Body of pancreas (tissue), 4 donors: Measurements from ENCODE around the gene COX4I2.

Experiments
- POLR2A ChIP-seq, 3 donors: fragments of 450-650 bp; IDR thresholded peaks; one replicate each; pipeline ENCODE4 v1.6.1; 2016; ENCODE audit warnings: antibody characterized with exemption in 3 of 3, mild to moderate bottlenecking in 2 of 3
- TF ChIP-seq, protein P1 (sequence below), 7 experiments: fragments of 450-650 bp in 4 of 7; fragments of 200-600 bp in 3 of 7; sonication (generic) in 3 of 7; IDR thresholded peaks; one replicate each; pipeline ENCODE4 v1.5.1; 2016 to 2019; ENCODE audit warnings: antibody characterized with exemption in 7 of 7

DNA sequence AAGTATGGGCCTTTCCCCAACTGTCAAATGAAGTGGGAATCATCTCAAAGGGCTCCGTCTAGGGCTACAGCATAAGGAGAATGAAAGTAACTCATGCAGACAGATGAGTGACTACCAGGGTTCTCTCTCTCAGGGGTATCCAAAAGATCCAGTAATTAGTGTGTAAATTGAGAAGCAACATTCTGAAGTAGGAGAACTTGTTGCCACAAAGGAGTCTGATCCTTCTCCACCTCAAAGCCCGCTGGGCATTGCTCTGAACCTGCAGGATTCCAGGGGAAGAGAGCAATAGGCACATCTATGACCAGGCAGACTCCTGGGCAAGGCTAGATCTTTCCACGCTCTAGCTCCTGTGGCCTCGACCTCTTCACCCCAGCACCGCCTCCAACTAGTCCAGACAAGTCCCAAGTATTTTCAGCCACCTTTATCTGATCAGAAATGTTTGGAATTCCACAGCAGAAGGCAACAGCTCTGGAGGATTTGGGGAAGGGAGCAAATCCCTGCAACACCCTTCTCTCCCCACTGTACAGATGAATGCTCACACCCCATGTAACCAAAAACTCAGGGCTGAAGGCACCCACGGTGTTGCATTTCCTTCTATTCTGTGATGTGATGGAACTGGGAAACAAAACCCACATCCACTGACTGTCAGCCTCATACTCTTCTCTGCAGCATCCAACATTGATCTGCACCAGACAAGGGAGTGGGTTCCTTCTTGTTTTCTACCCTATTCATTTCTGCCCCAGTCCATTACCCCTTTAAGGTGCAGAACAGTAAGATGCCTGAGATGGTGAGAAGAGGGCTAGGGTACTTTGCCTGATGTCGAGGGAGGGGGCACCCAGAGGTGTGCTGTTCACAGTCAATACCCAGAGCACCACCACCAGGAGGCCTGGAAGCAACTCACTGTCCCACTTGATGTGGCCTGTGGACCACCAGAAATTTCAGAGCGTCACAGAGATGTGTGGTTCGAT is 41.0 kb downstream of the COX4I2 start:
- TF ChIP-seq, protein P1, sequence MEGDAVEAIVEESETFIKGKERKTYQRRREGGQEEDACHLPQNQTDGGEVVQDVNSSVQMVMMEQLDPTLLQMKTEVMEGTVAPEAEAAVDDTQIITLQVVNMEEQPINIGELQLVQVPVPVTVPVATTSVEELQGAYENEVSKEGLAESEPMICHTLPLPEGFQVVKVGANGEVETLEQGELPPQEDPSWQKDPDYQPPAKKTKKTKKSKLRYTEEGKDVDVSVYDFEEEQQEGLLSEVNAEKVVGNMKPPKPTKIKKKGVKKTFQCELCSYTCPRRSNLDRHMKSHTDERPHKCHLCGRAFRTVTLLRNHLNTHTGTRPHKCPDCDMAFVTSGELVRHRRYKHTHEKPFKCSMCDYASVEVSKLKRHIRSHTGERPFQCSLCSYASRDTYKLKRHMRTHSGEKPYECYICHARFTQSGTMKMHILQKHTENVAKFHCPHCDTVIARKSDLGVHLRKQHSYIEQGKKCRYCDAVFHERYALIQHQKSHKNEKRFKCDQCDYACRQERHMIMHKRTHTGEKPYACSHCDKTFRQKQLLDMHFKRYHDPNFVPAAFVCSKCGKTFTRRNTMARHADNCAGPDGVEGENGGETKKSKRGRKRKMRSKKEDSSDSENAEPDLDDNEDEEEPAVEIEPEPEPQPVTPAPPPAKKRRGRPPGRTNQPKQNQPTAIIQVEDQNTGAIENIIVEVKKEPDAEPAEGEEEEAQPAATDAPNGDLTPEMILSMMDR (IDR thresholded peaks at IDR 0.05), result peak in 1 of 7 experiments; percentile 4
- TF ChIP-seq POLR2A (IDR thresholded peaks at IDR 0.05), result no peak
